Keratinocyte (primary cell): Measurements from ENCODE around the gene GOLGA2. TPM values are rescaled to one million over a fixed set of nuclear protein-coding genes. Genes with fewer than 3 reads are reported as not detected.
A peak's percentile ranks its signal among the peaks of the same experiment; 100 is the strongest.

Experiments
- DNase-seq: peaks from one replicate; pipeline ENCODE4 v3.0.0-alpha.2; 2011; ENCODE audit warnings: low read depth, missing footprints, low spot score
- FAIRE-seq: peaks from 2 replicates; lab custom pipeline; 2011; peaks lifted over from hg19 to GRCh38; lab: Jason Lieb, UNC
- H2AFZ ChIP-seq: 2 replicates; pipeline ENCODE4 v1.6.0; 2012; ENCODE audit warnings: low read length, control low read depth, inconsistent platforms; ENCODE audit not compliant: control insufficient read depth
- H3K27ac ChIP-seq: 2 replicates; pipeline ENCODE4 v1.5.1; 2011; ENCODE audit warnings: low read length; ENCODE audit not compliant: control insufficient read depth, insufficient read depth
- H3K27me3 ChIP-seq: 3 replicates; pipeline ENCODE4 v1.6.0; 2011; ENCODE audit warnings: low read length; ENCODE audit not compliant: control insufficient read depth, insufficient read depth; ENCODE audit errors: extremely low read depth
- H3K36me3 ChIP-seq, 2 experiments: 2 replicates in 1 of 2; 3 replicates in 1 of 2; pipeline ENCODE4 v1.5.1; 2011; ENCODE audit warnings: low read length in 2 of 2, mild to moderate bottlenecking in 1 of 2; ENCODE audit not compliant: control insufficient read depth in 2 of 2, insufficient read depth in 2 of 2; ENCODE audit errors: extremely low read depth in 1 of 2
- H3K4me1 ChIP-seq: 3 replicates; pipeline ENCODE4 v1.5.1; 2011; ENCODE audit warnings: low read length; ENCODE audit not compliant: control insufficient read depth, insufficient read depth; ENCODE audit errors: extremely low read depth
- H3K4me2 ChIP-seq: 3 replicates; pipeline ENCODE4 v1.6.0; 2011; ENCODE audit warnings: low read depth, low read length; ENCODE audit not compliant: control insufficient read depth, insufficient read depth; ENCODE audit errors: extremely low read depth
- H3K4me3 ChIP-seq, 3 experiments: fragments of 200-600 bp in 1 of 3; sonication (generic) in 1 of 3; 2 replicates in 2 of 3; 3 replicates in 1 of 3; pipeline ENCODE4 v1.5.1; 2011 to 2016; ENCODE audit warnings: low read length in 3 of 3, mild to moderate bottlenecking in 3 of 3, control low read depth in 2 of 3, inconsistent platforms in 1 of 3, low read depth in 1 of 3, mixed read lengths in 1 of 3, mixed run types in 1 of 3, moderate library complexity in 1 of 3; ENCODE audit not compliant: control insufficient read depth in 2 of 3, insufficient read depth in 2 of 3; ENCODE audit errors: extremely low read depth in 1 of 3
- H3K79me2 ChIP-seq: 2 replicates; pipeline ENCODE4 v1.6.0; 2012; ENCODE audit warnings: low read length; ENCODE audit not compliant: control insufficient read depth, insufficient read depth
- H3K9ac ChIP-seq: 3 replicates; pipeline ENCODE4 v1.6.0; 2011; ENCODE audit warnings: low read length; ENCODE audit not compliant: control insufficient read depth, insufficient read depth; ENCODE audit errors: extremely low read depth
- H3K9me1 ChIP-seq: 3 replicates; pipeline ENCODE4 v1.6.0; 2011; ENCODE audit warnings: low read length; ENCODE audit not compliant: control insufficient read depth, insufficient read depth; ENCODE audit errors: extremely low read depth
- H3K9me3 ChIP-seq: 2 replicates; pipeline ENCODE4 v1.5.1; 2012; ENCODE audit warnings: low read depth, low read length; ENCODE audit not compliant: control insufficient read depth
- H4K20me1 ChIP-seq: 3 replicates; pipeline ENCODE4 v1.6.0; 2011; ENCODE audit warnings: low read length; ENCODE audit not compliant: control insufficient read depth, insufficient read depth; ENCODE audit errors: extremely low read depth
- EZH2 ChIP-seq: IDR thresholded peaks from one replicate; pipeline ENCODE4 v1.6.1; 2012; ENCODE audit warnings: inconsistent platforms, mild to moderate bottlenecking, low read length, moderate library complexity
- dilution Hi-C: fragments of 300-500 bp; cut with MboI; formaldehyde crosslinking; loops from one replicate; pipeline ENCODE4 v1.7.0; 2020; ENCODE audit warnings: low sequenced_read_pairs; ENCODE audit not compliant: extremely low pct_ligation_motif_present
- polyA plus RNA-seq, 5 experiments: library from polyadenylated mRNA; depleted of rRNA in 3 of 5; stranded (reverse) in 3 of 5; stranded (forward) in 1 of 5; unstranded in 1 of 5; fragments of >200 nt; gene quantifications; 1 replicate in 1 of 5; 2 replicates in 3 of 5; 3 replicates in 1 of 5; pipeline versions ENCODE4 v1.2.1 to v1.2.3, GENCODE V29; 2011 to 2012; ENCODE audit warnings: missing spikeins in 2 of 5, low read depth in 1 of 5, low replicate concordance in 1 of 5
- TF ChIP-seq, protein P1 (sequence below), 3 experiments: IDR thresholded peaks in 1 of 3; conservative IDR thresholded peaks in 1 of 3; optimal IDR thresholded peaks in 1 of 3; 2 replicates in 2 of 3; 3 replicates in 1 of 3; pipeline versions ENCODE3 to v1.5.1; 2011; ENCODE audit warnings: low read length in 3 of 3, mild to moderate bottlenecking in 3 of 3, moderate library complexity in 2 of 3, control low read depth in 1 of 3, inconsistent platforms in 1 of 3; ENCODE audit not compliant: insufficient read depth in 2 of 3; ENCODE audit errors: extremely low read depth in 1 of 3

The GOLGA2 gene
- polyA plus RNA-seq, 1 donor (not counting 4 experiments of a cell fraction or from before 2014, with no cell fraction given), result 41.6 TPM

GRCh38 chr9:128271112-128271511 lies 4.7 kb downstream of the GOLGA2 start:
- Histone ChIP-seq H3K79me2 (peaks cover 18% of the 10 kb centered on the region), H3K9me3 (no peaks in the 10 kb centered on the region), H3K4me1 (peaks cover 25% of the 10 kb centered on the region), H3K27ac (peak overlapping the region; percentile 40), H3K36me3 (peaks cover 31 to 45% of the 10 kb centered on the region in 2 experiments), H3K4me2 (peak overlapping the region; percentile 45), H2AFZ (no peak overlapping the region), H3K9me1 (peaks cover 4% of the 10 kb centered on the region), H3K4me3 (no peak overlapping the region), H4K20me1 (no peaks in the 10 kb centered on the region), H3K9ac (peak overlapping the region; percentile 22), H3K27me3 (no peaks in the 10 kb centered on the region)
- no peak for DNase-seq
- TF ChIP-seq, protein P1, sequence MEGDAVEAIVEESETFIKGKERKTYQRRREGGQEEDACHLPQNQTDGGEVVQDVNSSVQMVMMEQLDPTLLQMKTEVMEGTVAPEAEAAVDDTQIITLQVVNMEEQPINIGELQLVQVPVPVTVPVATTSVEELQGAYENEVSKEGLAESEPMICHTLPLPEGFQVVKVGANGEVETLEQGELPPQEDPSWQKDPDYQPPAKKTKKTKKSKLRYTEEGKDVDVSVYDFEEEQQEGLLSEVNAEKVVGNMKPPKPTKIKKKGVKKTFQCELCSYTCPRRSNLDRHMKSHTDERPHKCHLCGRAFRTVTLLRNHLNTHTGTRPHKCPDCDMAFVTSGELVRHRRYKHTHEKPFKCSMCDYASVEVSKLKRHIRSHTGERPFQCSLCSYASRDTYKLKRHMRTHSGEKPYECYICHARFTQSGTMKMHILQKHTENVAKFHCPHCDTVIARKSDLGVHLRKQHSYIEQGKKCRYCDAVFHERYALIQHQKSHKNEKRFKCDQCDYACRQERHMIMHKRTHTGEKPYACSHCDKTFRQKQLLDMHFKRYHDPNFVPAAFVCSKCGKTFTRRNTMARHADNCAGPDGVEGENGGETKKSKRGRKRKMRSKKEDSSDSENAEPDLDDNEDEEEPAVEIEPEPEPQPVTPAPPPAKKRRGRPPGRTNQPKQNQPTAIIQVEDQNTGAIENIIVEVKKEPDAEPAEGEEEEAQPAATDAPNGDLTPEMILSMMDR (optimal IDR thresholded peaks at IDR 0.05 in 1 of 3, IDR thresholded peaks at IDR 0.05 in 1 of 3, conservative IDR thresholded peaks at IDR 0.05 in 1 of 3; ENCODE audit: extremely low read depth in 1 of 3, insufficient read depth in 2 of 3, low read length in 3 of 3), result no peak
- no peak for TF ChIP-seq EZH2
- FAIRE-seq, result peak; percentile 48
- dilution Hi-C loops, result no loop called here

DNA sequence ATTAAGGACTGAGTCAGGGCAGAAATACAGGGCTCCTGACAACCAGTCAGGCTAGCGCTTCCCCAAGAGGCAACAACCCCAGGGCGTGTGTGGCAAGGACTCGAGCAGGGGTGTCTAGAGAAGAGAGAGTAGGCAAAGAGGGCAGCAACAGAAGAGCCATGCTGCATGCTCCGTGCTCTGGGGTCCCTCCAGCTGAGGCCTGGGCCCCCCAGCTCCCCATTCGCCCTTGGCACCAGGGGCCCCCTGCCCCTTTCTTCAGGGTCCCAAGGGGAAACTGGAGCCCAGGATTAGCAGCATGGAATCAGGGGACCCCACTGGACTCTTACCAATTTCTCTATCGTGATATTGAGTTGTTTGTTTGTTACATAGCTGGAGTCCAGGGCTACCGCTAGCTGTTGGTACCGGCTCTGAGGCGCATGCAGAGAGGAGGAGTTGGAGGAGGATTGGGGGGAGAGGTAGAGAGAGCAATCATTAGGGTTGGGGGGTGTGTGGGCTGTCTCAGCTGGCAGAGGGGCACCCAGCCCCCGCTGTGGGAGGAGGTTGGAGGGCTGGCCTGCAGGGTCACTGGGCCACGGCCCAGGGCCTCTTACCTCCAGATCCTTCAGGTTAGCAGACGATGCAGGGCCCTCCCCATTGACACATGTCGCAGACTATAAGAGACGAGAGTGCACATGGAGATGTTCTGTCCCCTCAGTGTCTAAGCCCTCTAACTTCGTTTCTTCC lies 8.8 kb downstream of the GOLGA2 start:
- Histone ChIP-seq H3K9ac (no peak overlapping the region), H2AFZ (no peak overlapping the region), H3K9me3 (no peaks in the 10 kb centered on the region), H4K20me1 (peaks cover 2% of the 10 kb centered on the region), H3K27me3 (no peaks in the 10 kb centered on the region), H3K4me1 (peaks cover 15% of the 10 kb centered on the region), H3K4me3 (no peak overlapping the region), H3K9me1 (peaks cover 2% of the 10 kb centered on the region), H3K4me2 (no peak overlapping the region), H3K36me3 (peaks cover 32 to 38% of the 10 kb centered on the region in 2 experiments), H3K79me2 (no peaks in the 10 kb centered on the region), H3K27ac (no peak overlapping the region)
- DNase-seq, result no peak
- TF ChIP-seq, protein P1 (optimal IDR thresholded peaks at IDR 0.05 in 1 of 3, IDR thresholded peaks at IDR 0.05 in 1 of 3, conservative IDR thresholded peaks at IDR 0.05 in 1 of 3; ENCODE audit: extremely low read depth in 1 of 3, insufficient read depth in 2 of 3, low read length in 3 of 3), result no peak
- no peak for TF ChIP-seq EZH2
- FAIRE-seq, result no peak
- dilution Hi-C loops, result no loop called here
